Karpas-422 (cell line): ENCODE data around the gene CACNB2. TPM values are rescaled to one million over a fixed set of nuclear protein-coding genes. Genes with fewer than 3 reads are reported as not detected.

Source experiments
- DNase-seq: peaks from one replicate; pipeline ENCODE4 v3.0.0-alpha.2; 2015
- H2AFZ ChIP-seq: fragments of 200-600 bp; sonication (generic); 2 replicates; pipeline ENCODE4 v1.6.1; 2014; ENCODE audit warnings: antibody characterized with exemption, low read length, mixed read lengths
- H3K27ac ChIP-seq: fragments of 200-600 bp; sonication (generic); 2 replicates; pipeline ENCODE4 v1.5.1; 2014; ENCODE audit warnings: mild to moderate bottlenecking, low read length, moderate library complexity
- H3K27me3 ChIP-seq: fragments of 200-600 bp; sonication (generic); 2 replicates; pipeline ENCODE4 v1.6.1; 2014; ENCODE audit warnings: low read length, mixed read lengths
- H3K36me3 ChIP-seq: fragments of 200-600 bp; sonication (generic); 2 replicates; pipeline ENCODE4 v1.6.1; 2014; ENCODE audit warnings: low read length, mixed read lengths; ENCODE audit not compliant: insufficient read depth
- H3K4me1 ChIP-seq: fragments of 200-600 bp; sonication (generic); 2 replicates; pipeline ENCODE4 v1.6.1; 2014; ENCODE audit warnings: mild to moderate bottlenecking, low read length, mixed read lengths
- H3K4me2 ChIP-seq: fragments of 200-600 bp; sonication (generic); 2 replicates; pipeline ENCODE4 v1.6.1; 2014; ENCODE audit warnings: low read length, low read depth, mild to moderate bottlenecking; ENCODE audit not compliant: poor library complexity, severe bottlenecking
- H3K4me3 ChIP-seq: fragments of 200-600 bp; sonication (generic); 2 replicates; pipeline ENCODE4 v1.5.1; 2014; ENCODE audit warnings: mild to moderate bottlenecking, antibody characterized with exemption, low read length, mixed read lengths
- H3K79me2 ChIP-seq: fragments of 200-600 bp; sonication (generic); 2 replicates; pipeline ENCODE4 v1.6.1; 2014; ENCODE audit warnings: mild to moderate bottlenecking, low read length, mixed read lengths
- H3K9ac ChIP-seq: fragments of 200-600 bp; sonication (generic); 2 replicates; pipeline ENCODE4 v1.6.0; 2014; ENCODE audit warnings: low read length
- H3K9me2 ChIP-seq: fragments of 200-600 bp; sonication (generic), shearing (Covaris generic); replicated peaks from 2 replicates; pipeline ENCODE4 v1.6.0; 2014; ENCODE audit warnings: mild to moderate bottlenecking, low read length, moderate library complexity; ENCODE audit not compliant: insufficient read depth
- H3K9me3 ChIP-seq: fragments of 300-700, 200-600 bp; sonication (generic); 2 replicates; pipeline ENCODE4 v1.6.1; 2014; ENCODE audit warnings: low read length, mixed read lengths
- H4K20me1 ChIP-seq: fragments of 200-600 bp; sonication (generic); 2 replicates; pipeline ENCODE4 v1.6.1; 2014; ENCODE audit warnings: mild to moderate bottlenecking, antibody characterized with exemption, low read length, low read depth; ENCODE audit not compliant: insufficient read depth
- total RNA-seq: library from RNA; depleted of rRNA; stranded (reverse); fragments of >200 nt; shearing (Covaris generic); gene quantifications from 2 replicates; pipeline ENCODE4 v1.2.3, GENCODE V29; 2014; ENCODE audit warnings: low replicate concordance

Gene CACNB2
- total RNA-seq, 1 experiment from 2014 or later: not detected

- Histone ChIP-seq H4K20me1 (no peaks in the 10 kb centered on the region), H3K4me2 (no peak overlapping the region), H3K4me1 (no peaks in the 10 kb centered on the region), H3K79me2 (no peaks in the 10 kb centered on the region), H2AFZ (no peak overlapping the region), H3K9me2 (no peaks in the 10 kb centered on the region), H3K9me3 (no peaks in the 10 kb centered on the region), H3K4me3 (no peak overlapping the region), H3K27ac (no peak overlapping the region), H3K27me3 (no peaks in the 10 kb centered on the region), H3K9ac (no peak overlapping the region), H3K36me3 (no peaks in the 10 kb centered on the region)
- no peak for DNase-seq
Observed at GRCh38 chr10:18313140-18313530, 172.9 kb downstream of the CACNB2 start.

GRCh38 chr10:18313626-18314025 lies 173.4 kb downstream of the CACNB2 start:
- no peak overlapping the region for H3K4me3 ChIP-seq
- DNase-seq: no peak
- H3K27ac ChIP-seq: no peak overlapping the region
- no peaks in the 10 kb centered on the region for H3K36me3 ChIP-seq
- H3K9ac ChIP-seq: no peak overlapping the region
- no peak overlapping the region for H3K4me2 ChIP-seq
- H3K79me2 ChIP-seq: no peaks in the 10 kb centered on the region
- no peaks in the 10 kb centered on the region for H3K27me3 ChIP-seq
- H4K20me1 ChIP-seq: no peaks in the 10 kb centered on the region
- H3K4me1 ChIP-seq: no peaks in the 10 kb centered on the region
- H3K9me2 ChIP-seq: no peaks in the 10 kb centered on the region
- no peak overlapping the region for H2AFZ ChIP-seq
- no peaks in the 10 kb centered on the region for H3K9me3 ChIP-seq

GRCh38 chr10:18319628-18320027 lies 179.4 kb downstream of the CACNB2 start:
- Histone ChIP-seq H3K4me1 (no peaks in the 10 kb centered on the region), H3K27me3 (no peaks in the 10 kb centered on the region), H3K4me3 (no peak overlapping the region), H3K9me3 (no peaks in the 10 kb centered on the region), H3K27ac (no peak overlapping the region), H3K4me2 (no peak overlapping the region), H3K79me2 (no peaks in the 10 kb centered on the region), H2AFZ (no peak overlapping the region), H3K9me2 (no peaks in the 10 kb centered on the region), H4K20me1 (no peaks in the 10 kb centered on the region), H3K36me3 (no peaks in the 10 kb centered on the region), H3K9ac (no peak overlapping the region)
- no peak for DNase-seq

GRCh38 chr10:18321371-18321770 lies 181.1 kb downstream of the CACNB2 start:
- no peak for DNase-seq
- Histone ChIP-seq H3K79me2 (no peaks in the 10 kb centered on the region), H2AFZ (no peak overlapping the region), H3K4me2 (no peak overlapping the region), H4K20me1 (no peaks in the 10 kb centered on the region), H3K27ac (no peak overlapping the region), H3K4me1 (no peaks in the 10 kb centered on the region), H3K4me3 (no peak overlapping the region), H3K27me3 (no peaks in the 10 kb centered on the region), H3K9me3 (no peaks in the 10 kb centered on the region), H3K36me3 (no peaks in the 10 kb centered on the region), H3K9ac (no peak overlapping the region), H3K9me2 (no peaks in the 10 kb centered on the region)

- H3K27me3 ChIP-seq: no peaks in the 10 kb centered on the region
- no peaks in the 10 kb centered on the region for H3K79me2 ChIP-seq
- H3K4me2 ChIP-seq: no peak overlapping the region
- no peak overlapping the region for H3K9ac ChIP-seq
- H2AFZ ChIP-seq: no peak overlapping the region
- H3K9me2 ChIP-seq: no peaks in the 10 kb centered on the region
- no peak overlapping the region for H3K4me3 ChIP-seq
- H3K27ac ChIP-seq: no peak overlapping the region
- no peaks in the 10 kb centered on the region for H4K20me1 ChIP-seq
- H3K36me3 ChIP-seq: no peaks in the 10 kb centered on the region
- H3K4me1 ChIP-seq: no peaks in the 10 kb centered on the region
- no peak for DNase-seq
- no peaks in the 10 kb centered on the region for H3K9me3 ChIP-seq
Observed at GRCh38 chr10:18323916-18324315, 183.7 kb downstream of the CACNB2 start.

GRCh38 chr10:18325410-18325809 lies 185.2 kb downstream of the CACNB2 start:
- Histone ChIP-seq H3K4me2 (no peak overlapping the region), H3K4me1 (no peaks in the 10 kb centered on the region), H3K79me2 (no peaks in the 10 kb centered on the region), H3K9me3 (no peaks in the 10 kb centered on the region), H3K4me3 (no peak overlapping the region), H3K27ac (no peak overlapping the region), H3K9me2 (no peaks in the 10 kb centered on the region), H3K9ac (no peak overlapping the region), H4K20me1 (no peaks in the 10 kb centered on the region), H3K36me3 (no peaks in the 10 kb centered on the region), H2AFZ (no peak overlapping the region), H3K27me3 (no peaks in the 10 kb centered on the region)
- DNase-seq: no peak

GRCh38 chr10:18325889-18326531 lies 185.8 kb downstream of the CACNB2 start:
- DNase-seq: no peak
- H4K20me1 ChIP-seq: no peaks in the 10 kb centered on the region
- H3K79me2 ChIP-seq: no peaks in the 10 kb centered on the region
- H3K4me1 ChIP-seq: no peaks in the 10 kb centered on the region
- no peak overlapping the region for H3K4me3 ChIP-seq
- H3K27me3 ChIP-seq: no peaks in the 10 kb centered on the region
- no peak overlapping the region for H3K9ac ChIP-seq
- H2AFZ ChIP-seq: no peak overlapping the region
- H3K27ac ChIP-seq: no peak overlapping the region
- H3K36me3 ChIP-seq: no peaks in the 10 kb centered on the region
- H3K9me2 ChIP-seq: no peaks in the 10 kb centered on the region
- H3K4me2 ChIP-seq: no peak overlapping the region
- H3K9me3 ChIP-seq: no peaks in the 10 kb centered on the region

- Histone ChIP-seq H3K4me1 (no peaks in the 10 kb centered on the region), H3K79me2 (no peaks in the 10 kb centered on the region), H3K4me2 (no peak overlapping the region), H3K9ac (no peak overlapping the region), H3K27ac (no peak overlapping the region), H2AFZ (no peak overlapping the region), H3K9me2 (no peaks in the 10 kb centered on the region), H3K27me3 (no peaks in the 10 kb centered on the region), H3K9me3 (no peaks in the 10 kb centered on the region), H4K20me1 (no peaks in the 10 kb centered on the region), H3K36me3 (no peaks in the 10 kb centered on the region), H3K4me3 (no peak overlapping the region)
- DNase-seq: no peak
Observed at GRCh38 chr10:18328941-18329340, 188.7 kb downstream of the CACNB2 start.

GRCh38 chr10:18332048-18332447 lies 191.8 kb downstream of the CACNB2 start:
- no peak overlapping the region for H3K4me3 ChIP-seq
- no peaks in the 10 kb centered on the region for H3K27me3 ChIP-seq
- H3K27ac ChIP-seq: no peak overlapping the region
- H3K4me2 ChIP-seq: no peak overlapping the region
- no peaks in the 10 kb centered on the region for H4K20me1 ChIP-seq
- no peaks in the 10 kb centered on the region for H3K36me3 ChIP-seq
- H3K9me2 ChIP-seq: no peaks in the 10 kb centered on the region
- H3K4me1 ChIP-seq: no peaks in the 10 kb centered on the region
- no peak for DNase-seq
- no peaks in the 10 kb centered on the region for H3K9me3 ChIP-seq
- H3K79me2 ChIP-seq: no peaks in the 10 kb centered on the region
- no peak overlapping the region for H2AFZ ChIP-seq
- H3K9ac ChIP-seq: no peak overlapping the region
